PC-3 (cell line): ENCODE results near the gene NPIPA1.
"Not testable (repeated sequence)": the region's sequence is repeated elsewhere in the genome, so short reads cannot be mapped to it uniquely, and the experiment has no call there.

ENCODE experiments used
- CTCF ChIP-seq: fragments of 300-600 bp; sonication (generic); conservative IDR thresholded peaks from 2 replicates; pipeline ENCODE4 v1.5.1; 2017; ENCODE audit warnings: antibody characterized with exemption, low read depth, mild to moderate bottlenecking, low read length
- EZH2 ChIP-seq: fragments of 300-600 bp; sonication (generic); IDR thresholded peaks from one replicate; pipeline ENCODE4 v1.6.1; 2017; ENCODE audit warnings: antibody characterized with exemption, mild to moderate bottlenecking, low read length; ENCODE audit not compliant: unreplicated experiment
- EZH2phosphoT487 ChIP-seq: fragments of 300-600 bp; sonication (generic); IDR thresholded peaks from 2 replicates; pipeline ENCODE4 v1.6.1; 2018; ENCODE audit warnings: mild to moderate bottlenecking, antibody characterized with exemption, low read length, borderline replicate concordance

GRCh38 chr16:14919837-14920600 lies 17.2 kb upstream of the NPIPA1 start:
- TF ChIP-seq CTCF, EZH2, EZH2phosphoT487: not testable (repeated sequence)
